ENCODE measurements around the gene ADSS1. TPM values are rescaled to one million over a fixed set of nuclear protein-coding genes. Genes with fewer than 3 reads are reported as not detected.
A peak's percentile ranks its signal among the peaks of the same experiment; 100 is the strongest.

ADSS1 gene
- total RNA-seq, 1 donor = 4.3 TPM

DNA sequence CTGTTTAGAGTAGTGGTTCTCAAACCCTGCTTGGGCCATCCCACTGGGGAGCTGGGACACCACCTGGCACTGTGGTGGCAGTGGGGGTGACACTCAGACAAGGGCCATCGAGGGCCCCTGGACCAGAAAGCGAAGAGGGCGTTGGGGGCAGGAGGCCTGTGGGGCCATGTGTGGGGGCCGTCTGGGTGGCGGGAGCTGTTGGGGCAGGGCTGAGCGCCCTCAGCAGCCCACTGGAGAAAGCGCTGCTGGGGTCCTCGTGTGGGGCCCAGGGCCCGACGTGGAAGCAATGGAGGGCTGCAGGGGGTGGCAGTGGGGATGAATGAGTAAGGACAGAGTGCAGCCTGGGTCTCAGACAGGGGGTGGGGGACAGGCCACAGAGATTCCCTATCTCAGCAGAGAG, 5.9 kb upstream of the ADSS1 start:
- no peak for DNase-seq (ENCODE audit: insufficient read length, low spot score, missing footprints)
- H3K4me2 ChIP-seq (ENCODE audit: insufficient read depth, low read length) = no peak overlapping the region
- H4K20me1 ChIP-seq (ENCODE audit: insufficient read depth, low read length) = peaks cover 19% of the 10 kb centered on the region
- no peaks in the 10 kb centered on the region for H3K9me3 ChIP-seq (ENCODE audit: low read depth, low read length)
- no peak overlapping the region for H3K4me3 ChIP-seq (ENCODE audit: insufficient read depth, low read length)
- TF ChIP-seq, protein P1, sequence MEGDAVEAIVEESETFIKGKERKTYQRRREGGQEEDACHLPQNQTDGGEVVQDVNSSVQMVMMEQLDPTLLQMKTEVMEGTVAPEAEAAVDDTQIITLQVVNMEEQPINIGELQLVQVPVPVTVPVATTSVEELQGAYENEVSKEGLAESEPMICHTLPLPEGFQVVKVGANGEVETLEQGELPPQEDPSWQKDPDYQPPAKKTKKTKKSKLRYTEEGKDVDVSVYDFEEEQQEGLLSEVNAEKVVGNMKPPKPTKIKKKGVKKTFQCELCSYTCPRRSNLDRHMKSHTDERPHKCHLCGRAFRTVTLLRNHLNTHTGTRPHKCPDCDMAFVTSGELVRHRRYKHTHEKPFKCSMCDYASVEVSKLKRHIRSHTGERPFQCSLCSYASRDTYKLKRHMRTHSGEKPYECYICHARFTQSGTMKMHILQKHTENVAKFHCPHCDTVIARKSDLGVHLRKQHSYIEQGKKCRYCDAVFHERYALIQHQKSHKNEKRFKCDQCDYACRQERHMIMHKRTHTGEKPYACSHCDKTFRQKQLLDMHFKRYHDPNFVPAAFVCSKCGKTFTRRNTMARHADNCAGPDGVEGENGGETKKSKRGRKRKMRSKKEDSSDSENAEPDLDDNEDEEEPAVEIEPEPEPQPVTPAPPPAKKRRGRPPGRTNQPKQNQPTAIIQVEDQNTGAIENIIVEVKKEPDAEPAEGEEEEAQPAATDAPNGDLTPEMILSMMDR (IDR thresholded peaks at IDR 0.05; ENCODE audit: extremely low read depth, low read depth, low read length) = no peak
- peaks cover 10% of the 10 kb centered on the region for H3K4me1 ChIP-seq (ENCODE audit: insufficient read depth, low read length)
- H3K79me2 ChIP-seq (ENCODE audit: insufficient read depth, low read length) = no peaks in the 10 kb centered on the region
- H3K36me3 ChIP-seq (ENCODE audit: insufficient read depth, low read length) = peaks cover 38% of the 10 kb centered on the region
- H3K27ac ChIP-seq (ENCODE audit: low read depth, low read length) = no peak overlapping the region
- H2AFZ ChIP-seq (ENCODE audit: low read length) = no peak overlapping the region
- H3K27me3 ChIP-seq (ENCODE audit: insufficient read depth, low read length) = no peaks in the 10 kb centered on the region

DNA sequence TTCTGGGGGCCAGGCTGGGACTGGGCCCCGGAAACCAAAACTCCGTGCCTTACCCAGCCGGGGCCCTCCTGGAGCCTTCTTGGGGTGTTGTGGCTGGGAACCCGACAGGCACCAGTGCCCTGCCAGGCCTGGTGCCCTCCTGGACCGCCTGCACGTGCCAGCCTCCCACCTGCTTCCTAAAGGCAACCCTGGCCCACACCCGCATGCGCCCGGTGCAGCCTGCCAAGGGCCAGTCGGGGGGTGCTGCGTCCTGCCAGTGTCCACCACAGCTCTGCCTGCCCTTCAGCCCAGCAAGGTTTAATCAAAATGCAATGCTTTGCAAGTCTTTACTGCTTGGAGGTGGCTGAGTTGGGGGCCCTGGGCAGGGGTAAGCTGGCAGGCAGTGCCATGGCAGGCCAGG, 5.2 kb upstream of the ADSS1 start:
- H4K20me1 ChIP-seq (ENCODE audit: insufficient read depth, low read length) = peaks cover 22% of the 10 kb centered on the region
- H3K9me3 ChIP-seq (ENCODE audit: low read depth, low read length) = no peaks in the 10 kb centered on the region
- TF ChIP-seq, protein P1 (IDR thresholded peaks at IDR 0.05; ENCODE audit: extremely low read depth, low read depth, low read length) = no peak
- no peaks in the 10 kb centered on the region for H3K27me3 ChIP-seq (ENCODE audit: insufficient read depth, low read length)
- peaks cover 10% of the 10 kb centered on the region for H3K4me1 ChIP-seq (ENCODE audit: insufficient read depth, low read length)
- no peak overlapping the region for H3K4me2 ChIP-seq (ENCODE audit: insufficient read depth, low read length)
- H3K27ac ChIP-seq (ENCODE audit: low read depth, low read length) = no peak overlapping the region
- H3K36me3 ChIP-seq (ENCODE audit: insufficient read depth, low read length) = peaks cover 32% of the 10 kb centered on the region
- no peak overlapping the region for H3K4me3 ChIP-seq (ENCODE audit: insufficient read depth, low read length)
- DNase-seq (ENCODE audit: insufficient read length, low spot score, missing footprints) = no peak
- H3K79me2 ChIP-seq (ENCODE audit: insufficient read depth, low read length) = no peaks in the 10 kb centered on the region
- no peak overlapping the region for H2AFZ ChIP-seq (ENCODE audit: low read length)

DNA sequence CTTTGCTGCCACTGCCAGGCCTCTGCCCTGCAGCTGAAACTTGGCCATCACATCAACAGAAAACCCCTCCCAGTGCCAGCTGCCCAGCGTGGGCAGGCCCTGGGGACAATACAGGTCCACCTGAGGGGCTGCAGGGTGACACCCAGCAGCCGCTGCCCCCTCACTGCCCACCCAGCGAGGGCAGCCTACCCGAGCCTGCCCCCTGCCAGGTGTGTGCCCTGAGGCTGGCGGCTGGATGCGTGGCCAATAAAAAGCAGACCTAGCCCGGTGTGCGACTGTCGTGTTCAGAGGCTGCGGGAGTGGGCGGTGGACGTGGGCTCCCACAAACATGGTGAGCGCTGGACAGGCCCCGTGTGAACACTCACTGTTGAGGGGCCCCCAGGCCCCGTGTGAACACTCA, 4.7 kb upstream of the ADSS1 start:
- Histone ChIP-seq H3K9me3 (ENCODE audit: low read depth, low read length) (no peaks in the 10 kb centered on the region), H2AFZ (ENCODE audit: low read length) (no peak overlapping the region), H3K27ac (ENCODE audit: low read depth, low read length) (no peak overlapping the region), H3K4me2 (ENCODE audit: insufficient read depth, low read length) (no peak overlapping the region), H3K79me2 (ENCODE audit: insufficient read depth, low read length) (no peaks in the 10 kb centered on the region), H3K27me3 (ENCODE audit: insufficient read depth, low read length) (no peaks in the 10 kb centered on the region), H3K4me1 (ENCODE audit: insufficient read depth, low read length) (peaks cover 10% of the 10 kb centered on the region), H4K20me1 (ENCODE audit: insufficient read depth, low read length) (peaks cover 22% of the 10 kb centered on the region), H3K36me3 (ENCODE audit: insufficient read depth, low read length) (peaks cover 32% of the 10 kb centered on the region), H3K4me3 (ENCODE audit: insufficient read depth, low read length) (no peak overlapping the region)
- TF ChIP-seq, protein P1 (IDR thresholded peaks at IDR 0.05; ENCODE audit: extremely low read depth, low read depth, low read length) = no peak
- no peak for DNase-seq (ENCODE audit: insufficient read length, low spot score, missing footprints)

DNA sequence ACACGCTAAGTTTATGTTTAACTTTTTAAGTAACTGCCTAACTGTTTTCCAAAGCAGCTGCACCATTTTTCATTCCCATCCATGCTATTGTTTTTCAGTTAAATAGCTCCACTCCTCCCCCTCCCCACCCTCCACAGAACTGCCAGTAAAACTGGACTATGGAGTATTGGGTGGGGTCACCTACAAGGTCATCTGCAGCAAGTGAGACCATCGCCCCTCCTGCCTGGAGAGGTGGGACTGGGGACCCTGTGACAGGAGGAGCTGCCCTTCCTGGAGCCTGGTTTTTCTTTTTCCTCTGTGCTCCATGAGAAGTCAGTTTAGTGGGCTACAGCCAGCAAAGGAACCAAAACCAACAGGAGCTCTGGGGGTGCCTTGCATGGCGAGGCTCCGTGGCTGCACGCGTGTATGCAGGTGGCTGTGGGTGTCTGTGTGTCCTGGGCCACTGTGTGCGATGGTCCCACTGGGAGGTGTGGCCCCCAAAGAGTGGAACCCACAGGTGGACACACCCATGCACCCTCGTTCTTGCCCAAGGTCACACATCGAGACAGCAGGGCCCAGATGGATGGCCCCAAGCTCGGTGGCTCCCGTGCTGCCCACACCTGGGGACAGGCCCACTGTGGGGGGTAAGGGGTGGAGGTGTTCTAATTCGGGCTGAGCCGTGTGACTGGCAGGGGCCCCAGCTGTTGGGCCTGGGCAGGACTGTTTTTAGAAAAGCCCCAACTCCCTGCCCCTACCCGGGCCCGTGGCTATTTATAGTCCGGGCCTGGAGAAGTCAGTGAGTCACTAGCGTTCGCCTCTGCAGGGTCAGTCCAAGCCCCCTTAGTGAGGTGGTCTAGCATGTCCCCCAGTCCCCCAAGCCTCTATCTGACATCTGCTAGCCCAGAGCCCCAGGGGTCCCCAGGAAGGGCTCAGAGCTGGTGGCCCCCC, 2.3 kb upstream of the ADSS1 start:
- H4K20me1 ChIP-seq (ENCODE audit: insufficient read depth, low read length) = peaks cover 28% of the 10 kb centered on the region
- H3K27me3 ChIP-seq (ENCODE audit: insufficient read depth, low read length) = no peaks in the 10 kb centered on the region
- no peak overlapping the region for H2AFZ ChIP-seq (ENCODE audit: low read length)
- H3K4me3 ChIP-seq (ENCODE audit: insufficient read depth, low read length) = no peak overlapping the region
- no peak overlapping the region for H3K27ac ChIP-seq (ENCODE audit: low read depth, low read length)
- peaks cover 10% of the 10 kb centered on the region for H3K36me3 ChIP-seq (ENCODE audit: insufficient read depth, low read length)
- no peaks in the 10 kb centered on the region for H3K79me2 ChIP-seq (ENCODE audit: insufficient read depth, low read length)
- TF ChIP-seq, protein P1 (IDR thresholded peaks at IDR 0.05; ENCODE audit: extremely low read depth, low read depth, low read length) = no peak
- peaks cover 17% of the 10 kb centered on the region for H3K4me1 ChIP-seq (ENCODE audit: insufficient read depth, low read length)
- H3K9me3 ChIP-seq (ENCODE audit: low read depth, low read length) = no peaks in the 10 kb centered on the region
- DNase-seq (ENCODE audit: insufficient read length, low spot score, missing footprints) = peak; percentile 100
- H3K4me2 ChIP-seq (ENCODE audit: insufficient read depth, low read length) = no peak overlapping the region
